ENCODE measurements around the gene SFTPA2. TPM values are rescaled to one million over a fixed set of nuclear protein-coding genes. Genes with fewer than 3 reads are reported as not detected.
"Not testable (repeated sequence)": the region's sequence is repeated elsewhere in the genome, so short reads cannot be mapped to it uniquely, and the experiment has no call there.

SFTPA2 gene
- total and polyA plus RNA-seq, 7 donors, result 1.4 to 6.0 (median 5.3) TPM; not detected in 4

- H3K4me3 ChIP-seq; H3K4me1 ChIP-seq; H3K27me3 ChIP-seq; H3K27ac ChIP-seq; H3K36me3 ChIP-seq; intact Hi-C loops (cut with DNase I); DNase-seq; H3K9me3 ChIP-seq: not testable (repeated sequence)
- WGBS, 2 donors, result 0 to 48% methylated on average over 1 to 2 of the region's 4 CpGs
These were observed 42.6 kb downstream of the SFTPA2 start for GRCh38 chr10:79517567-79517966.

DNA sequence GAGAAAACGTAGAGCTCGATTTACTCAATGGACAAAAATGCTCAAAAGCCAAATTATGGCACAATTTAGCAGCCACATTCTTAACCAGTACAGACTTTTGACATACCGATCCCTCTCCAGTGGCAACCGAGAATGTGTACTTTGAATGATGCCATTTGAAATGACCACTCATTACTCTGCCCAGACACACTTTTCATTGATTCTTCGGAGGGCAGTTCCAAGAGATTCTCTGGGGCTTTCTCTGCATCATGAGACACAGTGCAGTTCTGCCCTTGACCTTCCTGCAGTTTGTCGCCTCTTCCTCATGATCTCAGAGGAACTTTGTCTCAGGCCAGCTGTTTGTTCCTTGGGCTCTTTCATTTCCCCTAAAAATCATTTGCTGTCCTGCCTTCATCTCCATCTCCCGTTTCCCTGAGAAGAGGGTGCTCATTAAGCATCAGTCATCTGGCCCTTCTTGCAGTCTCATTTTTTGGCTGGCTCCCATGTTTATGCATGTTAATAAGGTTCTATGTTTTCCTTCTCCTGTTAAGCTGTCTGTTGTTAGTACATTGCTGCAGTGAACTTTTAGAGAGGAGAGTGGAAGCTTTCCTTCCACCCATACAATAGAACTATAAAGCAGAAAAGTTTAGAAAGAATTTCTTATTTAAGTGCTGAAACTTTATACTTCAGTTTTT, 43.5 kb downstream of the SFTPA2 start:
- 61 to 69% methylated on average over 5 to 6 of the region's 7 CpGs for WGBS, 2 donors
- H3K36me3 ChIP-seq; intact Hi-C loops (cut with DNase I); H3K4me1 ChIP-seq; DNase-seq; H3K4me3 ChIP-seq; H3K27ac ChIP-seq; H3K27me3 ChIP-seq; H3K9me3 ChIP-seq: not testable (repeated sequence)

GRCh38 chr10:79511891-79512583, 48.2 kb downstream of the SFTPA2 start, which contains the start of gene EIF5AL1:
TSS of gene EIF5AL1 (plus strand) at chr10:79512533. CDS start at chr10:79512650, 117 bp downstream.
- WGBS, 2 donors, result 93 to 94% methylated on average over 15 to 16 of the region's 17 CpGs
- H3K9me3 ChIP-seq, result not testable (repeated sequence)

GRCh38 chr10:79509934-79510508, 50.2 kb downstream of the SFTPA2 start:
- H3K36me3 ChIP-seq, result not testable (repeated sequence)

More at GRCh38 chr10:79511891-79512583, 48.2 kb downstream of the SFTPA2 start, which contains the start of gene EIF5AL1:
- DNase-seq; intact Hi-C loops (cut with DNase I); H3K36me3 ChIP-seq; H3K27ac ChIP-seq; H3K4me1 ChIP-seq; H3K27me3 ChIP-seq; H3K4me3 ChIP-seq: not testable (repeated sequence)

GRCh38 chr10:79509306-79509933, 50.8 kb downstream of the SFTPA2 start:
- H3K4me1 ChIP-seq; DNase-seq; H3K9me3 ChIP-seq; H3K27me3 ChIP-seq; H3K36me3 ChIP-seq; H3K4me3 ChIP-seq; intact Hi-C loops (cut with DNase I); H3K27ac ChIP-seq: not testable (repeated sequence)
- 98 to 100% methylated on average over 2 of the region's 3 CpGs for WGBS, 2 donors

More at GRCh38 chr10:79509934-79510508, 50.2 kb downstream of the SFTPA2 start:
- H3K9me3 ChIP-seq; H3K27ac ChIP-seq; intact Hi-C loops (cut with DNase I); H3K4me3 ChIP-seq; H3K4me1 ChIP-seq; DNase-seq; H3K27me3 ChIP-seq: not testable (repeated sequence)
- 26 to 76% methylated on average over 4 of the region's 5 CpGs for WGBS, 2 donors

- H3K27me3 ChIP-seq; intact Hi-C loops (cut with DNase I); H3K36me3 ChIP-seq; H3K27ac ChIP-seq; DNase-seq; H3K9me3 ChIP-seq; H3K4me1 ChIP-seq; H3K4me3 ChIP-seq: not testable (repeated sequence)
- 81% methylated on average over 3 of the region's 4 CpGs for WGBS, 2 donors
These were observed 52.0 kb downstream of the SFTPA2 start for GRCh38 chr10:79508245-79508644.

- H3K27me3 ChIP-seq, result no peaks in the 10 kb centered on the region
- intact Hi-C loops (cut with DNase I), result no loop called here
- peaks cover 0 to 4% (median 2%) of the 10 kb centered on the region in 4 donors for H3K4me1 ChIP-seq
- H3K9me3 ChIP-seq, result no peaks in the 10 kb centered on the region
- TF ChIP-seq POLR2AphosphoS5 (IDR thresholded peaks at IDR 0.05), result no peak
- no peak for TF ChIP-seq EP300 (IDR thresholded peaks at IDR 0.05)
- TF ChIP-seq, protein P1, sequence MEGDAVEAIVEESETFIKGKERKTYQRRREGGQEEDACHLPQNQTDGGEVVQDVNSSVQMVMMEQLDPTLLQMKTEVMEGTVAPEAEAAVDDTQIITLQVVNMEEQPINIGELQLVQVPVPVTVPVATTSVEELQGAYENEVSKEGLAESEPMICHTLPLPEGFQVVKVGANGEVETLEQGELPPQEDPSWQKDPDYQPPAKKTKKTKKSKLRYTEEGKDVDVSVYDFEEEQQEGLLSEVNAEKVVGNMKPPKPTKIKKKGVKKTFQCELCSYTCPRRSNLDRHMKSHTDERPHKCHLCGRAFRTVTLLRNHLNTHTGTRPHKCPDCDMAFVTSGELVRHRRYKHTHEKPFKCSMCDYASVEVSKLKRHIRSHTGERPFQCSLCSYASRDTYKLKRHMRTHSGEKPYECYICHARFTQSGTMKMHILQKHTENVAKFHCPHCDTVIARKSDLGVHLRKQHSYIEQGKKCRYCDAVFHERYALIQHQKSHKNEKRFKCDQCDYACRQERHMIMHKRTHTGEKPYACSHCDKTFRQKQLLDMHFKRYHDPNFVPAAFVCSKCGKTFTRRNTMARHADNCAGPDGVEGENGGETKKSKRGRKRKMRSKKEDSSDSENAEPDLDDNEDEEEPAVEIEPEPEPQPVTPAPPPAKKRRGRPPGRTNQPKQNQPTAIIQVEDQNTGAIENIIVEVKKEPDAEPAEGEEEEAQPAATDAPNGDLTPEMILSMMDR (IDR thresholded peaks at IDR 0.05), result no peak
- no peak for TF ChIP-seq POLR2A (IDR thresholded peaks at IDR 0.05)
- H3K36me3 ChIP-seq, result no peaks in the 10 kb centered on the region
- H3K27ac ChIP-seq, result no peak overlapping the region
- DNase-seq, result no peak
- 51 to 80% methylated on average over 9 of the region's 9 CpGs for WGBS, 2 donors
- H3K4me3 ChIP-seq, result no peak overlapping the region
These were observed 52.6 kb downstream of the SFTPA2 start for GRCh38 chr10:79507440-79508167.

Small RNAs within 50 kb of the gene (small RNA-seq; reads per million reads assigned to genes)
- 0 reads per million in 3 donors for gene BX248123.2
- gene RPS12P18, result 0 reads per million in 3 donors

Other genes with a start within 250 kb of the SFTPA2 start
- 10 to 100 TPM; 26.4 to 48.5 (median 32.5) TPM for gene PPIF, start 212.9 kb downstream of the SFTPA2 start, total RNA-seq
- 10 to 100 TPM; 60.7 to 74.9 (median 71.9) TPM for gene PPIF, start 212.9 kb downstream of the SFTPA2 start, polyA plus RNA-seq
- 100 to 1,000 TPM in 3 of 4 donors, 10 to 100 TPM in 1; 82.6 to 141 (median 121) TPM for gene ZCCHC24, start 114.8 kb downstream of the SFTPA2 start, total RNA-seq
- gene ZCCHC24, start 114.8 kb downstream of the SFTPA2 start, polyA plus RNA-seq, result 10 to 100 TPM in 2 of 3 donors, 1 to 10 TPM in 1; 7.6 to 31.2 (median 21.1) TPM
- gene EIF5AL1, start 47.9 kb downstream of the SFTPA2 start, total RNA-seq, result under 1 TPM; under 0.01 to 0.55 (median 0.15) TPM
- under 1 TPM; under 0.01 to 0.63 (median 0.46) TPM for gene EIF5AL1, start 47.9 kb downstream of the SFTPA2 start, polyA plus RNA-seq
- not detected for gene SFTPA1, start 50.5 kb upstream of the SFTPA2 start, total RNA-seq
- gene SFTPA1, start 50.5 kb upstream of the SFTPA2 start, polyA plus RNA-seq, result 1 to 10 TPM in 1 of 3 donors, under 1 TPM in 1, not detected in 1; 0.39 to 2.4 TPM
- under 1 TPM in 3 of 4 donors, not detected in 1; 0.36 to 0.82 (median 0.68) TPM for gene NUTM2B, start 142.8 kb upstream of the SFTPA2 start, total RNA-seq
- 1 to 10 TPM in 1 of 3 donors, under 1 TPM in 2; 0.26 to 6.9 (median 0.60) TPM for gene NUTM2B, start 142.8 kb upstream of the SFTPA2 start, polyA plus RNA-seq

All from sigmoid colon (tissue), 7 donors.